GM06990 (cell line): Measurements from ENCODE around the gene CCNJL.
"Not testable (repeated sequence)": the region's sequence is repeated elsewhere in the genome, so short reads cannot be mapped to it uniquely, and the experiment has no call there.

Source experiments
- DNase-seq: peaks from one replicate; pipeline ENCODE4 v3.0.0-alpha.2; 2011; ENCODE audit not compliant: insufficient read length; ENCODE audit errors: extremely low read depth
- H3K27me3 ChIP-seq: replicated peaks from 2 replicates; pipeline ENCODE4 v1.6.0; 2011; ENCODE audit warnings: low read length; ENCODE audit not compliant: control insufficient read depth, insufficient read depth
- H3K36me3 ChIP-seq: 2 replicates; pipeline ENCODE4 v1.5.1; 2011; ENCODE audit warnings: low read length; ENCODE audit not compliant: control insufficient read depth, insufficient read depth
- H3K4me3 ChIP-seq: replicated peaks from 2 replicates; pipeline ENCODE4 v1.5.1; 2011; ENCODE audit warnings: low read depth, mild to moderate bottlenecking, control low read depth, low read length
- TF ChIP-seq, protein P1 (sequence below): IDR thresholded peaks from 2 replicates; pipeline ENCODE4 v1.5.1; 2011; ENCODE audit warnings: low read length, control low read depth, mild to moderate bottlenecking, inconsistent platforms; ENCODE audit not compliant: insufficient read depth, poor library complexity, severe bottlenecking

Gene CCNJL

DNA sequence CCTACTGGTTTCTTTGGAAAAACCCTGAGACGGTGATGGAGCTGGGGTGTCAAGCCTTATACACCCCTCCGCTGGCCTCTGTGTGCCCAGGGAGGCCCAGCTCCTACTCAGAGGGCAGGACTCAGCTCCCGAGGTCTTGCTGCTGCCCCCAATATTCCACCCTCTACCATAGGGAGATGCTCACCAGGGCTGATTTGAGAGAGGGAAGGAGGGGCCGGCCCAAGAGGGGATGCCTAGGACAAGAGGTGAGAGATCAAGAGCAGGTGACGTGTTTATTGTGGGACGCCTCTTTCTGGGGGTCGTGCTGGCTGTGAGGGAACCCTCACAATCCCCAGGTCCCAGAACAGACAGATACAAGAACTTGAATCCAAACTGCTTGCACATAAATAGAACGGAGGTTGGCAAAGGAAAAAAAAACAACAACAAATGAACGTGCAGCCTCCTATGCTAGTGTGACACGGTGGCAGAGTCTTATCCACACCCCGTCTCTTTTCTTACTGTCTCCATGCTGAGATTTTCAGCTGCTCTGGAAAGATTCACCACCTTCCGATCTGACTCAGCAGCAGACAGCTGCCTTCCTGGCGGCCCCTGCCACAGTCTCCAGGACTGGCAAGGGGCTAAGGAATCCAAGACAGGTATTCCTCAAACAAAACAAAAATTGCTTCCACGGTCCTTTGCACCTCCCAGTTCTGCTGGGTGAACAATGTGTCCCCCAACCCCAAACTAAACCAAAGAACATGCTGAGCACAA lies 60.8 kb downstream of the CCNJL start:
- DNase-seq, result no peak
- no peak overlapping the region for H3K4me3 ChIP-seq
- TF ChIP-seq, protein P1, sequence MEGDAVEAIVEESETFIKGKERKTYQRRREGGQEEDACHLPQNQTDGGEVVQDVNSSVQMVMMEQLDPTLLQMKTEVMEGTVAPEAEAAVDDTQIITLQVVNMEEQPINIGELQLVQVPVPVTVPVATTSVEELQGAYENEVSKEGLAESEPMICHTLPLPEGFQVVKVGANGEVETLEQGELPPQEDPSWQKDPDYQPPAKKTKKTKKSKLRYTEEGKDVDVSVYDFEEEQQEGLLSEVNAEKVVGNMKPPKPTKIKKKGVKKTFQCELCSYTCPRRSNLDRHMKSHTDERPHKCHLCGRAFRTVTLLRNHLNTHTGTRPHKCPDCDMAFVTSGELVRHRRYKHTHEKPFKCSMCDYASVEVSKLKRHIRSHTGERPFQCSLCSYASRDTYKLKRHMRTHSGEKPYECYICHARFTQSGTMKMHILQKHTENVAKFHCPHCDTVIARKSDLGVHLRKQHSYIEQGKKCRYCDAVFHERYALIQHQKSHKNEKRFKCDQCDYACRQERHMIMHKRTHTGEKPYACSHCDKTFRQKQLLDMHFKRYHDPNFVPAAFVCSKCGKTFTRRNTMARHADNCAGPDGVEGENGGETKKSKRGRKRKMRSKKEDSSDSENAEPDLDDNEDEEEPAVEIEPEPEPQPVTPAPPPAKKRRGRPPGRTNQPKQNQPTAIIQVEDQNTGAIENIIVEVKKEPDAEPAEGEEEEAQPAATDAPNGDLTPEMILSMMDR, result no peak
- H3K36me3 ChIP-seq, result no peaks in the 10 kb centered on the region
- no peaks in the 10 kb centered on the region for H3K27me3 ChIP-seq

DNA sequence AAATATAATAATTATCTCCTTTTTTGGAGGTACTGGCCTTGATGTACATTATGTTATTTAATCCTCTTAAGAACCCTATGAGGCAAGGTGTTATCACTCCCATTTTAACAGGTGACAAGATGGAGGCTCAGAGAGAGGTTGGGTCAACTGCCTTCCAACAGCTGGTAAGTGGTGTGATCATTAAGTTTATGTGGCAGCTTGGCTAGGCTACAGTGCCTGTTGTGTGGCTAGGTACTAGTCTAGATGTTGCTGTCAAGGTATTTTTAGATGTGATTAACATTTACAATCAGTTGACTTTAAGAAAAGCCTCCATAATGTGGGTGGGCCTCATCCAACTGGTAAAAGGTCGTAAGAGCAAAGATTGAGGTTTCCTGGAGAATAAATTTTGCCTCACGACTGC lies 61.5 kb downstream of the CCNJL start:
- no peak for DNase-seq
- no peaks in the 10 kb centered on the region for H3K36me3 ChIP-seq
- no peaks in the 10 kb centered on the region for H3K27me3 ChIP-seq
- H3K4me3 ChIP-seq, result no peak overlapping the region
- TF ChIP-seq, protein P1, result no peak

DNA sequence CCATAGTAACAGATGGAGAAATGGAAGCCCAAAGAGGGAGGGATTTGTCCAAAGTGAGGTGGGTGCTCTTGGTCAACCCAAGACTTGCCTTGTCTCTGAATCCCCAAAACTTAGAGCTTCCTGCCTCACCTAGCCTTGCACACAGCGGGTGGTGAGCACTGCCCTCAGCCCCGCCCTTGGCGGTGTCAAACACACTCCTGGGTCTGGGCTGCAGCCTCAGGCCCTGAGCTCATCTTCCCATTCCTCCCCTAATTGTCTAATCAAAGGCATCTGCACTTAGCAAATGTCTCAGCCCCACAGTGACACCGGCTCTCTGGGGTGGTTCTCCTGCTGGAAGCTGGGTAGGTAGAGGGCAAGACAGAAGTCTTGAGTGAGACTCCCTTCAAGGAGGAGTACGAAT lies 62.1 kb downstream of the CCNJL start:
- DNase-seq, result no peak
- Histone ChIP-seq H3K27me3 (no peaks in the 10 kb centered on the region), H3K4me3 (no peak overlapping the region), H3K36me3 (no peaks in the 10 kb centered on the region)
- TF ChIP-seq, protein P1, result no peak

DNA sequence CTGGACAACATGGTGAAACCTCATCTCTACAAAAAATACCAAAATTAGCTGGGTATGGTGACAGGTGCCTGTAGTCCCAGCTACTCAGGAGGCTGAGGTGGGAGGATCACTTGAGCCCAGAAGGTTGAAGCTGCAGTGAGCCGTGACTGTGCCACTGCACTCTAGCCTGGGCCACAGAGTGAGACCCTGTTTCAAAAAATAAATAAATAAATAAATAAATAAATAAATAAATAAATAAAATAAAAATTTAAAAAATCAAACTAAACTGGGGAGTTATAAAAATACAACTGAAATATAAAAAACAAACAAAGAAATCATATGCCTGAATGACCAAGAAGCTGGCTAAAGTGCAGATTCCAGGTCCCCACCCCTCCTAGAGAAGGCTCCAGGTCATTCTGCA lies 62.8 kb downstream of the CCNJL start:
- not testable (repeated sequence) for H3K27me3 ChIP-seq, H3K36me3 ChIP-seq, DNase-seq, H3K4me3 ChIP-seq

DNA sequence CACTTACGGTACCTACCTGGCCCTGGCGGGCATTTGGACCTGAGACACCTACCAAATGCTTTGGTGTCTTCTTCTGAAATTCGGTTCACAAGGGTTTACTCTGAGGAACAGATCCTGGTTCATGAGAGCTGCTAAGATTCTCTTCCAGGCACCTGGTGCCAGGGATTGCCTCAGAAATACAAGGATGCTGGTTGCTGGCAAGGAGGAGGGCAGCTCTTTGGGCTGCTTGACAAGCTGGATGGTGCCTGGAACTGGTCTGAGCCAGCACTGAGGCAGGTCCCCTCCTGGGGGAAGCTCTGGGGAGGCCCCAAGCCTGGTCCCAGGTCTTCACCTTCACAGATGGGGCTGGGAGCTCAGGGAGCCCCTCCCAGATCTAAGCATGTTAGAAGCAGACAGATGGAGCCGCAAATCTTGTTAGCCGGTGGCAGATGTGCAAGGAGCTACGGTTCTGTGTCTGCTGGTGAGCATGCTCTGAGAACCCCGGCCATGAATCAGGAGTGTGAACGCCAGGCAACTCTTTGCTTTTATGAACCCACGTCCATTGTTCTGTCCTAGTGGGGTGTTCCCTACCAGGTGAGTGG lies 66.8 kb downstream of the CCNJL start:
- DNase-seq, result no peak
- no peaks in the 10 kb centered on the region for H3K36me3 ChIP-seq
- TF ChIP-seq, protein P1, result no peak
- H3K27me3 ChIP-seq, result no peaks in the 10 kb centered on the region
- no peak overlapping the region for H3K4me3 ChIP-seq

DNA sequence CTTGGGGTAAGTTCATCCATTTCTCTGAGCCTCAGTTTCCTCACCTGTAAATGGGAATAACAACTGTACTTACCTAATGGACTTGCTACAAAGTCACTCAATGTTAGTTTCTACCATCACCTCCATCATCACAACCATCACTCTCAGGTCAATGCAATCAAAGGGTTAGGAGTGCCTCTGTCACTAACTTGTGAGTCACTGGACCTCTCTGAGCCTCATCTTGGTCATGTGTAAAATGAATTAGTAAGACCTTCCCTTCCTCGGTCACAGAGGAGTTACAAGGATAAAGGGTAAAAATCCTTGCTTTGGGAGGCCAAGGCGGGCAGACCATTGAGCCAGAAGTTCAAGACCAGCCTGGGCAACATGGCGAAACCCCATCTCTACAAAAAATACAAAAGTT lies 70.2 kb downstream of the CCNJL start:
- Histone ChIP-seq H3K4me3 (no peak overlapping the region), H3K27me3 (no peaks in the 10 kb centered on the region), H3K36me3 (no peaks in the 10 kb centered on the region)
- DNase-seq, result no peak
- TF ChIP-seq, protein P1, result no peak
